Measurements from ENCODE around the gene GPSM1.

- TF ChIP-seq POLR2AphosphoS5 (IDR thresholded peaks at IDR 0.05; ENCODE audit: borderline replicate concordance, low read depth, low read length) (no peak), EZH2 (IDR thresholded peaks at IDR 0.05) (no peak)
Observed at GRCh38 chr9:136332482-136332983, 5.2 kb downstream of the GPSM1 start.
